GM12878 (cell line): ENCODE results near the gene THSD4. TPM values are rescaled to one million over a fixed set of nuclear protein-coding genes. Genes with fewer than 3 reads are reported as not detected.

ENCODE experiments used
- ATAC-seq: fragments of 200-7000 bp; cut with Tn5 transposase; 3 replicates; pipeline ENCODE4 v1.9.1; 2020; ENCODE audit warnings: mild to moderate bottlenecking, moderate library complexity
- BruUV-seq: library from RNA; stranded (reverse); fragments of 400-500 nt; replicated peaks from 2 replicates; lab custom pipeline; 2021; lab: Mats Ljungman, UMichigan
- CTCF ChIA-PET: fragments of 300-600 bp; sonication (Branson Sonifier 250); formaldehyde crosslinking; extraction: SDS; loops from one replicate; lab custom pipeline; 2021; ENCODE audit warnings: inconsistent platforms; lab: Yijun Ruan, JAX
- POLR2A ChIA-PET: fragments of 350-600 bp; formaldehyde crosslinking; extraction: SDS; loops from one replicate; lab custom pipeline; 2021; ENCODE audit warnings: inconsistent platforms; lab: Charles Lee
- RAD21 ChIA-PET: fragments of 300-600 bp; sonication (Branson Sonifier 250); formaldehyde crosslinking; loops from one replicate; lab custom pipeline; 2023; ENCODE audit warnings: antibody characterized with exemption; ENCODE audit not compliant: unreplicated experiment; lab: Charles Lee
- SMC1A ChIA-PET: fragments of 300-600 bp; sonication (Branson Sonifier 250); formaldehyde crosslinking; loops from one replicate; lab custom pipeline; 2023; ENCODE audit not compliant: unreplicated experiment, uncharacterized antibody; lab: Charles Lee
- DNase-seq: peaks from one replicate; pipeline ENCODE4 v3.0.0-alpha.2; 2011; ENCODE audit warnings: low read depth, low spot score
- FAIRE-seq: peaks from 3 replicates; lab custom pipeline; 2011; peaks lifted over from hg19 to GRCh38; lab: Jason Lieb, UNC
- H2AFZ ChIP-seq: 2 replicates; pipeline ENCODE4 v1.6.0; 2011; ENCODE audit warnings: low read depth, low read length, control low read depth; ENCODE audit not compliant: control insufficient read depth
- H3K27ac ChIP-seq: 2 replicates; pipeline ENCODE4 v1.5.1; 2011; ENCODE audit warnings: control low read depth; ENCODE audit not compliant: control insufficient read depth, insufficient read depth
- H3K27me3 ChIP-seq, 2 experiments: replicated peaks in 1 of 2; 2 replicates each; pipeline versions ENCODE4 v1.6.0 to v1.6.1; 2011; ENCODE audit warnings: low read length in 1 of 2; ENCODE audit not compliant: control insufficient read depth in 2 of 2, insufficient read depth in 2 of 2
- H3K36me3 ChIP-seq, 2 experiments: 2 replicates each; pipeline ENCODE4 v1.5.1; 2011; ENCODE audit warnings: low read length in 1 of 2; ENCODE audit not compliant: control insufficient read depth in 2 of 2, insufficient read depth in 2 of 2
- H3K4me1 ChIP-seq: 2 replicates; pipeline ENCODE4 v1.6.1; 2011; ENCODE audit warnings: mild to moderate bottlenecking, low read length, moderate library complexity, mixed read lengths; ENCODE audit not compliant: control insufficient read depth, insufficient read depth
- H3K4me2 ChIP-seq: 2 replicates; pipeline ENCODE4 v1.6.0; 2011; ENCODE audit warnings: control low read depth; ENCODE audit not compliant: control insufficient read depth, insufficient read depth
- H3K4me3 ChIP-seq: fragments of 200-600 bp; sonication (generic); 2 replicates; pipeline ENCODE4 v1.5.1; 2016
- H3K79me2 ChIP-seq: 2 replicates; pipeline ENCODE4 v1.6.0; 2011; ENCODE audit warnings: low read length; ENCODE audit not compliant: control insufficient read depth, insufficient read depth
- H3K9ac ChIP-seq: 2 replicates; pipeline ENCODE4 v1.8.0; 2011; ENCODE audit warnings: low read length, control low read depth, mixed read lengths; ENCODE audit not compliant: control insufficient read depth, insufficient read depth
- H3K9me3 ChIP-seq: replicated peaks from 3 replicates; pipeline ENCODE4 v1.5.1; 2011; ENCODE audit warnings: mild to moderate bottlenecking, low read length; ENCODE audit not compliant: control insufficient read depth, insufficient read depth
- H4K20me1 ChIP-seq: 2 replicates; pipeline ENCODE4 v1.6.0; 2011; ENCODE audit not compliant: control insufficient read depth, insufficient read depth
- CUX1 ChIP-seq: IDR thresholded peaks from 2 replicates; pipeline ENCODE4 v1.6.1; 2012; ENCODE audit warnings: improper control_type of control experiment, low read depth, low read length; ENCODE audit not compliant: insufficient replicate concordance
- EGR1 ChIP-seq, 2 experiments: IDR thresholded peaks; 1 replicate in 1 of 2; 2 replicates in 1 of 2; pipeline ENCODE4 v1.6.1; 2011 to 2012; ENCODE audit warnings: low read depth in 2 of 2, low read length in 2 of 2, borderline replicate concordance in 1 of 2, mild to moderate bottlenecking in 1 of 2, moderate library complexity in 1 of 2
- EP300 ChIP-seq, 2 experiments: fragments of 150-350 bp in 1 of 2; IDR thresholded peaks; 2 replicates each; pipeline ENCODE4 v1.6.1; 2011 to 2012; ENCODE audit warnings: low read depth in 2 of 2, low read length in 2 of 2, borderline replicate concordance in 1 of 2, improper control_type of control experiment in 1 of 2, inconsistent platforms in 1 of 2; ENCODE audit not compliant: control insufficient read depth in 1 of 2
- HCFC1 ChIP-seq: fragments of 150-350 bp; IDR thresholded peaks from 2 replicates; pipeline ENCODE4 v1.6.1; 2014; ENCODE audit warnings: low read length
- HDAC6 ChIP-seq: fragments of 200-600 bp; sonication (generic); IDR thresholded peaks from one replicate; pipeline ENCODE4 v1.8.0; 2017; ENCODE audit warnings: antibody characterized with exemption; ENCODE audit not compliant: unreplicated experiment
- IRF3 ChIP-seq: fragments of 450-650 bp; IDR thresholded peaks from 2 replicates; pipeline ENCODE4 v1.6.1; 2014; ENCODE audit warnings: mild to moderate bottlenecking
- MEF2A ChIP-seq: IDR thresholded peaks from 2 replicates; pipeline ENCODE4 v1.6.1; 2011; ENCODE audit warnings: low read depth, mild to moderate bottlenecking, low read length, moderate library complexity; ENCODE audit not compliant: insufficient read depth
- NR2F1 ChIP-seq: fragments of 450-650 bp; conservative IDR thresholded peaks from 2 replicates; pipeline ENCODE4 v1.6.1; 2017; ENCODE audit warnings: mild to moderate bottlenecking
- POLR2A ChIP-seq: IDR thresholded peaks from 2 replicates; pipeline ENCODE4 v1.6.1; 2011; ENCODE audit warnings: low read depth, mild to moderate bottlenecking, low read length
- RB1 ChIP-seq: fragments of 450-650 bp; formaldehyde crosslinking; IDR thresholded peaks from 2 replicates; pipeline ENCODE4 v1.6.1; 2017; ENCODE audit warnings: mild to moderate bottlenecking, borderline replicate concordance
- SMAD5 ChIP-seq: IDR thresholded peaks from 2 replicates; pipeline ENCODE4 v1.6.1; 2016; ENCODE audit warnings: antibody characterized with exemption, low read depth
- TCF12 ChIP-seq: IDR thresholded peaks from 2 replicates; pipeline ENCODE4 v1.6.1; 2011; ENCODE audit warnings: low read depth, mild to moderate bottlenecking, low read length
- USF1 ChIP-seq: IDR thresholded peaks from 2 replicates; pipeline ENCODE4 v1.6.1; 2011; ENCODE audit warnings: borderline replicate concordance, low read depth, mild to moderate bottlenecking, moderate library complexity, mixed read lengths, low read length; ENCODE audit not compliant: insufficient read depth; ENCODE audit errors: extremely low read length
- USF2 ChIP-seq: IDR thresholded peaks from 2 replicates; pipeline ENCODE4 v1.6.1; 2011; ENCODE audit warnings: low read depth, low read length, improper control_type of control experiment, borderline replicate concordance
- ZNF384 ChIP-seq: IDR thresholded peaks from 2 replicates; pipeline ENCODE4 v1.6.1; 2012; ENCODE audit warnings: low read depth, mild to moderate bottlenecking, low read length, improper control_type of control experiment, borderline replicate concordance
- WGBS: methylation state at CpG from one replicate; pipeline ENCODE4 v1.1.6; 2016; ENCODE audit warnings: low lambda C conversion rate; ENCODE audit not compliant: insufficient replicate concordance, insufficient coverage; ENCODE audit errors: missing lambda C conversion rate; 5-methylcytosine and 5-hydroxymethylcytosine counted together
- in situ Hi-C: fragments of 300-500 bp; cut with MboI; formaldehyde crosslinking; loops from 9 replicates; pipeline ENCODE4 v1.14.3; 2018; ENCODE audit warnings: mixed read lengths
- intact Hi-C: fragments of 100-400 bp; cut with micrococcal nuclease; formaldehyde crosslinking; loops from one replicate; pipeline ENCODE4 v1.14.2; 2022; ENCODE audit not compliant: unreplicated experiment
- polyA plus RNA-seq, 11 experiments: library from polyadenylated mRNA; depleted of rRNA in 4 of 11; unstranded in 6 of 11; stranded (reverse) in 5 of 11; fragments of >200 nt; fragmentation: Nextera tagmentation in 4 of 11; fragmentation: Illumina TruSeq in 1 of 11; extraction: Ambion mirVana in 4 of 11; extraction: Trizol in 1 of 11; gene quantifications; 1 replicate in 1 of 11; 2 replicates in 10 of 11; pipeline versions ENCODE4 v1.2.1 to v1.2.3, GENCODE V29; 2011 to 2016; ENCODE audit warnings: inconsistent platforms in 2 of 11, missing spikeins in 2 of 11, low read depth in 1 of 11
- total RNA-seq, 4 experiments: library from RNA; depleted of rRNA in 3 of 4; stranded (reverse); fragments of >200 nt in 3 of 4; fragmentation: Illumina TruSeq in 1 of 4; extraction: Trizol in 1 of 4; gene quantifications; 2 replicates each; pipeline versions ENCODE4 v1.2.1 to v1.2.3, GENCODE V29; 2013 to 2021

The THSD4 gene
- total and polyA plus RNA-seq, 10 of the 15 experiments (the other 5 are each of a cell fraction or from before 2014, with no cell fraction given): 0.04 to 0.13 (median 0.05) TPM; not detected in 7

- TF ChIP-seq EP300 (IDR thresholded peaks at IDR 0.05; ENCODE audit: borderline replicate concordance in 1 of 2, control insufficient read depth in 1 of 2, low read depth in 2 of 2, low read length in 2 of 2) (no peak), NR2F1 (no peak)
- TF ChIP-seq, all 136 proteins: peak for 0
These were observed 233.3 kb downstream of the THSD4 start (continued) for GRCh38 chr15:71348597-71348996.

- no peaks in the 10 kb centered on the region for H3K4me1 ChIP-seq
- intact Hi-C loops: no loop called here
- ChIA-PET SMC1A (no interaction called here), CTCF (no interaction called here), RAD21 (no interaction called here), POLR2A (no interaction called here)
- DNase-seq: no peak
- in situ Hi-C loops: no loop called here
- no peak overlapping the region for H3K4me3 ChIP-seq
- H3K9me3 ChIP-seq: no peaks in the 10 kb centered on the region
- H3K36me3 ChIP-seq: no peaks in the 10 kb centered on the region
- no peak overlapping the region for H2AFZ ChIP-seq
- H3K9ac ChIP-seq: no peak overlapping the region
- no TSS peak for BruUV-seq
- H3K27ac ChIP-seq: no peak overlapping the region
- FAIRE-seq: no peak
- H3K79me2 ChIP-seq: no peaks in the 10 kb centered on the region
- H3K4me2 ChIP-seq: no peak overlapping the region
- ATAC-seq: no peak
- peaks cover 2% of the 10 kb centered on the region in 2 experiments; a peak in 2 of 4 replicates for H3K27me3 ChIP-seq
- H4K20me1 ChIP-seq: no peaks in the 10 kb centered on the region
- 25% methylated on average over 4 of the region's 4 CpGs for WGBS
- TF ChIP-seq RB1 (no peak), TCF12 (no peak), USF1 (no peak), IRF3 (no peak), USF2 (no peak), CUX1 (no peak), ZNF384 (no peak), EGR1 (IDR thresholded peaks at IDR 0.05; ENCODE audit: borderline replicate concordance in 1 of 2, low read depth in 2 of 2, low read length in 2 of 2) (no peak), MEF2A (no peak), HCFC1 (no peak), HDAC6 (no peak), POLR2A (no peak), SMAD5 (no peak)
These were observed 234.1 kb downstream of the THSD4 start for GRCh38 chr15:71349336-71349735.
